ENCODE results near the gene NEK3. TPM values are rescaled to one million over a fixed set of nuclear protein-coding genes. Genes with fewer than 3 reads are reported as not detected.

Gene NEK3
- polyA plus RNA-seq, 3 donors: 5.7 to 13.7 (median 6.1) TPM

DNA sequence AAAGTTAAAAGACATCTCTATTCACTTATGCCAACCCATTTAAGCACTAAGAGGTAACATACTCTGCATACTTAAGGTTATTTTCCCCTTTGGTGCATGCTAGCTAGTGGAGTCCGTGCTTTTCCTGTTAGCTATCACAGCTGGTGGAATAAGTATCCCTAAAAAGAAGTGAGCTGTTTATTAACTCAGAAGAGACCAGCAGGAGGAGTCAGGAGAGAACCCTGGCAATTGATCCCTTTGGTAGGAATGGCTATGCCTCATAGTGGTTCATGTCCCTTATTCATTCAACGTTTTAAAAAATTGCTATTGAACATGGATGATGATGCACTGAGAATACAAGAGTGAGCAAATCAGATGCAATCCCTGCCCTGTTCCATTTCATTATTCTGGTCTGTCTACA is 18.1 kb downstream of the NEK3 start:
- H3K9me3 Mint-ChIP-seq: no peaks in the 10 kb centered on the region
- H3K36me3 ChIP-seq (replicated peaks in 1 of 2; ENCODE audit: control insufficient read depth in 1 of 2, insufficient read depth in 2 of 2, low read length in 2 of 2): peaks cover 25 to 80% of the 10 kb centered on the region in 2 donors
- H4K20me1 ChIP-seq (ENCODE audit: insufficient read depth, low read length): no peaks in the 10 kb centered on the region

DNA sequence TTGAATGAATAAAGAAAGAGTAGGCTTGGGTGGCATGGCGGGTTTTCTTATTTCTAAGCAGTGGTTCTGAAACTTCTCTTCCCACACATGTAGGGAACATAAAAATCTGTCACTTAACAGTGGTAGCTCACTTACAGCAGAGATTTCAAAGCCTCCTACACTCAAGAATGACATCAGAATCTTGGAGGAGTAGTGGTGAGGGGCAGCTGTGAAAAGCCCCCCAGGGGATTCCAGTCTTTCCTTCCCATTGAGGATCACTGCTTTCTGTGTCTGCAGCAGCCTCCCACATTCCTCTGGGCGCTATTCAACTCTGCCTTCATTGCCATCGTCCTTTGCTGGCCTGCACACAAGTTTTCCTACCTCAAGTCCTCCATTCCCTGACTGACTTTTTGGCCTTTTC is 21.9 kb downstream of the NEK3 start:
- no peaks in the 10 kb centered on the region for H4K20me1 ChIP-seq (ENCODE audit: insufficient read depth, low read length)
- Mint-ChIP-seq H3K9me3 (peaks cover 0 to 1% (median 0%) of the 10 kb centered on the region in 7 donors), H3K4me3 (no peak overlapping the region), H3K27ac (no peak overlapping the region), H3K36me3 (peaks cover 68 to 83% of the 10 kb centered on the region in 2 donors), H3K27me3 (ENCODE audit: low read depth in 3 of 3) (no peaks in the 10 kb centered on the region), H3K4me1 (no peaks in the 10 kb centered on the region)
- WGBS (ENCODE audit: insufficient coverage): 95% methylated on average over 2 of the region's 3 CpGs
- H3K4me2 ChIP-seq (replicated peaks; ENCODE audit: extremely low read depth, low read length, poor library complexity, severe bottlenecking): no peak overlapping the region
- no peaks in the 10 kb centered on the region for H3K4me1 ChIP-seq (ENCODE audit: control insufficient read depth in 1 of 2, insufficient read depth in 2 of 2, low read length in 2 of 2)
- no peak overlapping the region for H3K9ac ChIP-seq (ENCODE audit: insufficient read depth, low read length, poor library complexity, severe bottlenecking)
- no peak overlapping the region for H2AFZ ChIP-seq (ENCODE audit: insufficient read depth, low read depth, low read length, poor library complexity, severe bottlenecking)
- intact Hi-C loops (cut with micrococcal nuclease): no loop called here
- H3K79me2 ChIP-seq (ENCODE audit: insufficient read depth, low read length): no peaks in the 10 kb centered on the region
- H3K4me3 ChIP-seq (replicated peaks in 1 of 3; ENCODE audit: low read depth in 2 of 3, low read length in 3 of 3): no peak overlapping the region
- TF ChIP-seq, protein P1, sequence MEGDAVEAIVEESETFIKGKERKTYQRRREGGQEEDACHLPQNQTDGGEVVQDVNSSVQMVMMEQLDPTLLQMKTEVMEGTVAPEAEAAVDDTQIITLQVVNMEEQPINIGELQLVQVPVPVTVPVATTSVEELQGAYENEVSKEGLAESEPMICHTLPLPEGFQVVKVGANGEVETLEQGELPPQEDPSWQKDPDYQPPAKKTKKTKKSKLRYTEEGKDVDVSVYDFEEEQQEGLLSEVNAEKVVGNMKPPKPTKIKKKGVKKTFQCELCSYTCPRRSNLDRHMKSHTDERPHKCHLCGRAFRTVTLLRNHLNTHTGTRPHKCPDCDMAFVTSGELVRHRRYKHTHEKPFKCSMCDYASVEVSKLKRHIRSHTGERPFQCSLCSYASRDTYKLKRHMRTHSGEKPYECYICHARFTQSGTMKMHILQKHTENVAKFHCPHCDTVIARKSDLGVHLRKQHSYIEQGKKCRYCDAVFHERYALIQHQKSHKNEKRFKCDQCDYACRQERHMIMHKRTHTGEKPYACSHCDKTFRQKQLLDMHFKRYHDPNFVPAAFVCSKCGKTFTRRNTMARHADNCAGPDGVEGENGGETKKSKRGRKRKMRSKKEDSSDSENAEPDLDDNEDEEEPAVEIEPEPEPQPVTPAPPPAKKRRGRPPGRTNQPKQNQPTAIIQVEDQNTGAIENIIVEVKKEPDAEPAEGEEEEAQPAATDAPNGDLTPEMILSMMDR (IDR thresholded peaks at IDR 0.05): no peak
- H3K27ac ChIP-seq (ENCODE audit: low read depth in 1 of 2, low read length in 2 of 2): no peak overlapping the region
- peaks cover 47 to 88% of the 10 kb centered on the region in 2 donors for H3K36me3 ChIP-seq (replicated peaks in 1 of 2; ENCODE audit: control insufficient read depth in 1 of 2, insufficient read depth in 2 of 2, low read length in 2 of 2)
- H3K27me3 ChIP-seq (ENCODE audit: control insufficient read depth in 2 of 2, insufficient read depth in 2 of 2, low read length in 2 of 2): no peaks in the 10 kb centered on the region
- no peaks in the 10 kb centered on the region for H3K9me3 ChIP-seq (replicated peaks in 1 of 2; ENCODE audit: control insufficient read depth in 1 of 2, insufficient read depth in 1 of 2, low read length in 2 of 2)
- no peak for DNase-seq

More for the DNA sequence above, 18.1 kb downstream of the NEK3 start:
- TF ChIP-seq, protein P1 (IDR thresholded peaks at IDR 0.05): no peak
- no peaks in the 10 kb centered on the region for H3K4me1 ChIP-seq (ENCODE audit: control insufficient read depth in 1 of 2, insufficient read depth in 2 of 2, low read length in 2 of 2)
- no peaks in the 10 kb centered on the region for H3K27me3 ChIP-seq (ENCODE audit: control insufficient read depth in 2 of 2, insufficient read depth in 2 of 2, low read length in 2 of 2)
- H3K4me3 ChIP-seq (replicated peaks in 1 of 3; ENCODE audit: low read depth in 2 of 3, low read length in 3 of 3): no peak overlapping the region
- H3K36me3 Mint-ChIP-seq: peaks cover 57 to 74% of the 10 kb centered on the region in 2 donors
- no peak overlapping the region for H3K9ac ChIP-seq (ENCODE audit: insufficient read depth, low read length, poor library complexity, severe bottlenecking)
- intact Hi-C loops (cut with micrococcal nuclease): no loop called here
- no CpG with 5 or more reads among the region's 2 CpGs for WGBS (ENCODE audit: insufficient coverage)
- H2AFZ ChIP-seq (ENCODE audit: insufficient read depth, low read depth, low read length, poor library complexity, severe bottlenecking): no peak overlapping the region
- no peaks in the 10 kb centered on the region for H3K4me1 Mint-ChIP-seq
- H3K27ac ChIP-seq (ENCODE audit: low read depth in 1 of 2, low read length in 2 of 2): no peak overlapping the region
- H3K27me3 Mint-ChIP-seq (ENCODE audit: low read depth in 3 of 3): peaks cover 0 to 2% (median 0%) of the 10 kb centered on the region in 3 donors
- no peaks in the 10 kb centered on the region for H3K9me3 ChIP-seq (replicated peaks in 1 of 2; ENCODE audit: control insufficient read depth in 1 of 2, insufficient read depth in 1 of 2, low read length in 2 of 2)
- no peak overlapping the region for H3K4me3 Mint-ChIP-seq
- H3K79me2 ChIP-seq (ENCODE audit: insufficient read depth, low read length): no peaks in the 10 kb centered on the region
- DNase-seq: no peak
- no peak overlapping the region for H3K27ac Mint-ChIP-seq
- H3K4me2 ChIP-seq (replicated peaks; ENCODE audit: extremely low read depth, low read length, poor library complexity, severe bottlenecking): no peak overlapping the region

All from CD14-positive monocyte (primary cell).